Measurements from ENCODE around the gene CLASP1.
"Not testable (repeated sequence)": the region's sequence is repeated elsewhere in the genome, so short reads cannot be mapped to it uniquely, and the experiment has no call there.

Gene CLASP1

GRCh38 chr2:121479882-121480522, 169.3 kb downstream of the CLASP1 start:
- no peak overlapping the region for H3K4me3 ChIP-seq (ENCODE audit: low read depth, low read length)

- H3K4me3 ChIP-seq (ENCODE audit: low read depth, low read length) = no peak overlapping the region
Observed at GRCh38 chr2:121478996-121479745, 170.1 kb downstream of the CLASP1 start.

GRCh38 chr2:121478358-121478995, 170.8 kb downstream of the CLASP1 start:
- H3K4me3 ChIP-seq (ENCODE audit: low read depth, low read length) = not testable (repeated sequence)

- no peak overlapping the region for H3K4me3 ChIP-seq (ENCODE audit: low read depth, low read length)
Observed at GRCh38 chr2:121476684-121477083, 172.6 kb downstream of the CLASP1 start.

GRCh38 chr2:121475811-121476571, 173.3 kb downstream of the CLASP1 start:
- no peak overlapping the region for H3K4me3 ChIP-seq (ENCODE audit: low read depth, low read length)

- no peak overlapping the region for H3K4me3 ChIP-seq (ENCODE audit: low read depth, low read length)
Observed at GRCh38 chr2:121473512-121473911, 175.8 kb downstream of the CLASP1 start.

- H3K4me3 ChIP-seq (ENCODE audit: low read depth, low read length) = no peak overlapping the region
Observed at GRCh38 chr2:121472470-121472993, 176.7 kb downstream of the CLASP1 start.

GRCh38 chr2:121471532-121472469, 177.5 kb downstream of the CLASP1 start:
- no peak overlapping the region for H3K4me3 ChIP-seq (ENCODE audit: low read depth, low read length)

- H3K4me3 ChIP-seq (ENCODE audit: low read depth, low read length) = no peak overlapping the region
Observed at GRCh38 chr2:121470917-121471316, 178.3 kb downstream of the CLASP1 start.

GRCh38 chr2:121469356-121469755, 179.9 kb downstream of the CLASP1 start:
- no peak overlapping the region for H3K4me3 ChIP-seq (ENCODE audit: low read depth, low read length)

- H3K4me3 ChIP-seq (ENCODE audit: low read depth, low read length) = no peak overlapping the region
Observed at GRCh38 chr2:121468936-121469335, 180.3 kb downstream of the CLASP1 start.

GRCh38 chr2:121459291-121459690, 190.0 kb downstream of the CLASP1 start:
- H3K4me3 ChIP-seq (ENCODE audit: low read depth, low read length) = no peak overlapping the region

GRCh38 chr2:121456325-121456724, 192.9 kb downstream of the CLASP1 start:
- H3K4me3 ChIP-seq (ENCODE audit: low read depth, low read length) = no peak overlapping the region

- no peak overlapping the region for H3K4me3 ChIP-seq (ENCODE audit: low read depth, low read length)
Observed at GRCh38 chr2:121455446-121455845, 193.8 kb downstream of the CLASP1 start.

- no peak overlapping the region for H3K4me3 ChIP-seq (ENCODE audit: low read depth, low read length)
Observed at GRCh38 chr2:121454549-121455090, 194.6 kb downstream of the CLASP1 start.

GRCh38 chr2:121451398-121451797, 197.9 kb downstream of the CLASP1 start:
- no peak overlapping the region for H3K4me3 ChIP-seq (ENCODE audit: low read depth, low read length)

GRCh38 chr2:121450301-121450700, 199.0 kb downstream of the CLASP1 start:
- no peak overlapping the region for H3K4me3 ChIP-seq (ENCODE audit: low read depth, low read length)

- no peak overlapping the region for H3K4me3 ChIP-seq (ENCODE audit: low read depth, low read length)
Observed at GRCh38 chr2:121446647-121447241, 202.5 kb downstream of the CLASP1 start.

GRCh38 chr2:121442889-121443288, 206.4 kb downstream of the CLASP1 start:
- no peak overlapping the region for H3K4me3 ChIP-seq (ENCODE audit: low read depth, low read length)
